ENCODE data around the gene ATP5ME. TPM values are rescaled to one million over a fixed set of nuclear protein-coding genes. Genes with fewer than 3 reads are reported as not detected.

Gene ATP5ME
- total and polyA plus RNA-seq, 2 of the 13 experiments (the other 11 are each of a cell fraction or from before 2014, with no cell fraction given), result 305 to 753 TPM

GRCh38 chr4:674172-675035 is at the start of gene ATP5ME, which contains the start of gene MYL5 (continued):
- no peak for TF ChIP-seq AKNA (CRISPR knock-in tag; IDR thresholded peaks at IDR 0.05; ENCODE audit: borderline replicate concordance)
- TF ChIP-seq PHF20 (CRISPR knock-in tag; IDR thresholded peaks at IDR 0.05), result peak; percentile 76
- TF ChIP-seq CHD2 (IDR thresholded peaks at IDR 0.05; ENCODE audit: low read depth, low read length), result peak; percentile 59; the same call in 1 of the 2 replicates
- no peak for TF ChIP-seq IRX3 (CRISPR knock-in tag; IDR thresholded peaks at IDR 0.05; ENCODE audit: borderline replicate concordance, low read depth)
- TF ChIP-seq TAF1 (CRISPR knock-in tag; IDR thresholded peaks at IDR 0.05), result peak; percentile 81
- TF ChIP-seq REPIN1 (CRISPR knock-in tag; IDR thresholded peaks at IDR 0.05; ENCODE audit: borderline replicate concordance, low read depth), result peak; percentile 64
- TF ChIP-seq ZNF20 (CRISPR knock-in tag; IDR thresholded peaks at IDR 0.05), result 0 out of 2 replicates have a peak, but pooled peaks have one; percentile 51
- TF ChIP-seq RARA (CRISPR knock-in tag; IDR thresholded peaks at IDR 0.05), result peak; percentile 54; the same call in 1 of the 2 replicates
- no peak for TF ChIP-seq ZBTB34 (CRISPR knock-in tag; IDR thresholded peaks at IDR 0.05)
- TF ChIP-seq ELF1 (CRISPR knock-in tag; IDR thresholded peaks at IDR 0.05), result peak; percentile 51
- TF ChIP-seq SCMH1 (CRISPR knock-in tag; IDR thresholded peaks at IDR 0.05; ENCODE audit: borderline replicate concordance), result no peak
- peak; percentile 29 for TF ChIP-seq TBL1XR1 (IDR thresholded peaks at IDR 0.05; ENCODE audit: borderline replicate concordance, low read length, partially characterized antibody)
- no peak for TF ChIP-seq MATR3 (CRISPR knock-in tag; IDR thresholded peaks at IDR 0.05)
- TF ChIP-seq SUZ12 (IDR thresholded peaks at IDR 0.05; ENCODE audit: low read depth, low read length), result no peak
- peak; percentile 26 for TF ChIP-seq SAFB2 (CRISPR knock-in tag; IDR thresholded peaks at IDR 0.05; ENCODE audit: borderline replicate concordance, low read depth)
- peak; percentile 60; the same call in 1 of the 2 replicates for TF ChIP-seq ZNF782 (CRISPR knock-in tag; IDR thresholded peaks at IDR 0.05; ENCODE audit: borderline replicate concordance)
- peak; percentile 15; the same call in 1 of the 2 replicates for TF ChIP-seq CREB3 (CRISPR knock-in tag; IDR thresholded peaks at IDR 0.05)
- TF ChIP-seq ZNF224 (CRISPR knock-in tag; IDR thresholded peaks at IDR 0.05), result peak; percentile 84; the same call in 1 of the 2 replicates
- TF ChIP-seq ZNF460 (CRISPR knock-in tag; IDR thresholded peaks at IDR 0.05; ENCODE audit: borderline replicate concordance), result no peak
- no peak for TF ChIP-seq ETS1 (CRISPR knock-in tag; IDR thresholded peaks at IDR 0.05)
- no peak for TF ChIP-seq ZNF264 (CRISPR knock-in tag; IDR thresholded peaks at IDR 0.05)

Measured in HepG2 (cell line).